ENCODE measurements around the gene GAD2.

The GAD2 gene

GRCh38 chr10:26222563-26222962, 6.0 kb downstream of the GAD2 start:
- DNase-seq (ENCODE audit: low spot score), result no peak

DNA sequence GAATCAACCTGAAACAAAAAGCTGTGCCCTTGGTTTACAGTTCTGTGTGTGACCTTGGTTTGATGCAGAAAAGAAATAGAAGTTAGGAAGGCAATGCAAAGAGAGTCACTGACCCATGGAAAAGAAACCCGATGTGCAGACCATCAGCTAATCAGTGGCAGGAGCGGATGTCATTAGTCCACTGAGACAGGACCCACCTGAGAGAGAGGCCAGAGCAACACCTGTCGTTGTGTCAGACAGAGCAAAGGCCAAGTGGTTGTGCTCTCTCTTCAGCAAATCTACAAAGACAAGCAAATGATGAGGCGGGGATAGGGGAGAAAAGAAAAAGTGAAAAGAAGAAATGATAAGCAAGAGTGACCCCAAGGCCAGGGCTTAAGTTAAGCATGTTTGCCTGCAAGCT, 8.7 kb downstream of the GAD2 start:
- no peak for DNase-seq (ENCODE audit: low spot score)

GRCh38 chr10:26227786-26228185, 11.2 kb downstream of the GAD2 start:
- no peak for DNase-seq (ENCODE audit: low spot score)

DNA sequence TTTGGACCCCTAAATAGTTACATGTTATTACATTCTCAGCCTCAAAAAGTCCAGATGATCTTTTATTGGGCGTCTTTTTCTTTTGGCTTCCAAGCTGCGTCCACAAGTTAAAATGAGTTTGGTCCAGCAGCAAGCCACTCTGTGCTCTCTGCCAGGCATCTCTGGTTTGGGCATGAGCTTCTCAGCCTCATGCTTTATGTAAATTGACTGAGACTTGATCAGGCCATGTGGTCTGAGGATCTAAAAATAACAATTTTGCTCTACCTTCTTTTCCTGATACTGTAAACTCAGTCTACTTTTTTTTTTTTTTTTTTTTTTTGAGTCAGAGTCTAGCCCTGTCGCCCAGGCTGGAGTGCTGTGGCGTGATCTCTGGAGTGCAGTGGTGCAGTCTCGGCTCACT, 15.6 kb downstream of the GAD2 start:
- DNase-seq (ENCODE audit: low spot score), result no peak

DNA sequence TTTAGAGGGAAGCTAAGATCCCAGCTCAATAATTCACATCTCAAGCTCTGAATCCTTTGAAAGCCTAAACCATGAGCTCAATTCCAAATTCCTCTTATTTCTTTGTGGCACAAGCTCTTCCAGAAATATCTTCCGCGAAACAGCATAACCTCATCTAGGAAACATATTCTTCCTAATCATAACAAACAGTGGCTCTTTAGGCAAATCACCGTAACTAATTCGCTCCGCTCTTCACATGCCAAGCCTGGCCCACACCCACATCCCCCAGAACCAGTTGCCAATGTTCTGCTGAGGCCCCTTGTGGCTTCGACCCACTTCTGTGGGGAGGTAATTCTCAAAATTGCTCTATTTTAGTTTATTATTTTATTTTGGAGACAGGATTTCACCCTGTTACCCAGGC, 19.2 kb downstream of the GAD2 start:
- no peak for DNase-seq (ENCODE audit: low spot score)

DNA sequence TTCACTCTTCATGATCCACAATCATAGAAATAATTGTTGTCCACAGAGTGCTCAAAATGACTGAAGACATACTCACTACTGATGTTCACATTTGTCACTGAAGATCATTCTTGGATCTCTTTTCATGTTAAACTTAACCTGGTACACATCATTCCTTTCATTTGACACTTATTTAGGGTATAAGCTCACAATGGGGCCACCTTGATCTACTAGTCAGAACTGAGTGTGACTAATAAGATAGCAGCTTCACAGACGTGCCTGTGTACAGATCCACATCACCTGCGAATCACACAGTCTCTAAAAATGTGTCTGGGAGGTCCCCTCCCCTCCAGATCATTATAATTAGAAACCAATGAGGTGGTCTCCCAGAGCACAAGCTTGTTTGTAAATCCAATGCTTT, 21.8 kb downstream of the GAD2 start:
- no peak for DNase-seq (ENCODE audit: low spot score)

GRCh38 chr10:26242706-26243350, 26.3 kb downstream of the GAD2 start:
- no peak for DNase-seq (ENCODE audit: low spot score)

DNA sequence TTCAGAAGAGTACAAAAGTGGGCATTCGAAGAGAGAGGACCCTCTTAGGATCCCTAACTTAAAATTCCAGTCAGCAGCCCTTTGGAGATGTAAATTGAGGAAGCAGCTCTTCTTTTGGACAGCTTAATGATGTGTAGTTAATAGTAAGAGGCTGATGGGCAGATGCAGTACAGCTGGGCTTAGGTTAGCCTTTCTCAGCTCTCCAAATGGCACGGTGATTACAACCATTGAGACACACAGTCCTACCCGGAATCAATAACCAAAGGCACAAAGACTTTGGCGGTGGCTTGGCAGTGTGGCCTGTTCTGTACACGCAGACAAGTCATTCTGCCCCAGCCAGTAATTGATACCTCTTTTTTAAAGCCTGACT, 26.8 kb downstream of the GAD2 start:
- DNase-seq (ENCODE audit: low spot score), result no peak

GRCh38 chr10:26249681-26250080, 33.1 kb downstream of the GAD2 start:
- DNase-seq (ENCODE audit: low spot score), result no peak

GRCh38 chr10:26251925-26252324, 35.4 kb downstream of the GAD2 start:
- DNase-seq (ENCODE audit: low spot score), result no peak

- DNase-seq (ENCODE audit: low spot score), result no peak
These were observed 38.0 kb downstream of the GAD2 start for GRCh38 chr10:26254616-26255015.

- DNase-seq (ENCODE audit: low spot score), result no peak
These were observed 42.8 kb downstream of the GAD2 start for GRCh38 chr10:26259341-26259740.

DNA sequence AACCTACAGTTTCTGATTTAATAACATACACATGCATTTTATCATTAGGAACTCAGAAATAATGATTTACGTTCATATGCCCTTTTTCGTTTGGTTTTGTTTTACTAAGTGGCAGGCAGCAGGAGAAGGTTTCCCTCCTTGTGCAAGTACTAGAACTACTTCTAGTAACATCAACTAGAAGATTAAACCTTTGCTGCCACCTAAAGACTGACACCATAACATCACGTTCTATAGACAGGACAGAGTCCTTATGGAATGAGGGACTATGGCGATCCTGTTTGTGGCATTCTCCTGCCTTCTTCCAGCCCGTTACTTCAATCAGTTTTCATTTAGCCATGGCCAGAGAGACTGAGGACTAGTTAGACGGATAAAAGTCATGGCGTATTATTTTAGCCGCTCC, 53.2 kb downstream of the GAD2 start:
- peak; percentile 22 for DNase-seq (ENCODE audit: low spot score)

- DNase-seq (ENCODE audit: low spot score), result no peak
These were observed 57.8 kb downstream of the GAD2 start for GRCh38 chr10:26274391-26274790.

GRCh38 chr10:26278295-26278694, 61.7 kb downstream of the GAD2 start:
- DNase-seq (ENCODE audit: low spot score), result no peak

DNA sequence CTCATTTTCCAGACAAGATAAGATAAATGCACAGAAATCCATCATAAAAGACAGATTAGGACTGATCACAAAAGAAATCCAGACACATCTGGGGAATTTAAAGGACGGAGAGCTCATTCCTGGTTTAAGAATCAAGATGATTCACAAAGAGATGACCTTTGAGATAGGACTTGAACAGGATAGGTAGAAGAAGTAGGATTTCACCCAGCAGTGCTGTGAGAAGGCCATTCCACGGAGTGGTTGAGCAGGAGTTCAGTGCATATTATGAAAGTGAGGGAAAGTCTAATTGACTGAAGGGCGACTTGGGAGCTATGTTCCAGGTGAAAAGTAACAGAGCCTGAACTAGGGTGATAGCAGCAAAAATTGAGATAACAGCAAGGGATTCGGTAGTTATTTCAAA, 73.7 kb downstream of the GAD2 start:
- DNase-seq (ENCODE audit: low spot score), result no peak

DNA sequence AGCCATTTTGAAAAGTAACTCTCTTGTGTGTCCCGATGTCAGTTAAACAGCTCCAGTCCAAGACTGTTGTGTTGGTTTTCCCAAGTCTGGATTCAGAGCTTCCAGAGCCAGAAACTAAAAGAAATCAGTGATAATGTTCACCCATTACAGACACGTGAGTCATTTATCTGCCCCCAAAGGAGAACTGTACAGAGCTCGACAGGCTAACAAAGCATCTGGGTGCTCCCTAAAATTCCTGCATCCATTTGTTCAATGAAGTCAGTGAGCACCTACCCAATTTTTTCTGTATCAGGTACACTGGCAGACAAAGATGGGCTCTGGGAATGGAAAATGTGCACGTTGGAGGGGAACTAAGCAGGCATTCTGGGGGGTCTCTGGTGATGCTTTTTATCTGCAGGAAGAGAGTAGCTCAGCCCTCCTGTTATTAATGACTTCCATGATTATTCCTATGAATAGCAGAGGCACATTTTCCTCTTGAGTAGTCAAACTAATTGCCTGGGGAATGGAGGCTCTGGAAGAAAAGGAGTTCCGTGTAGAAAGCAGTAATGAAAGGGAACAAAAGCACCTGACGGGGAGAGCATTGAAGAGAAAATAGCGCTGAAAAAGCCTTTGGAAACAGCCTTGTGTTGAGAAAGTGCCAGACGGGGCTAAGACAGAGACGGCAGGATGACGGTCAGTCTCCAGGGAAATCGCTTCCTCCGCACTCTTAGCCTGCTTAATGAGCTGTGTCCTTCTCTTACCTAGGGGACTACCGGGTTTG, 75.3 kb downstream of the GAD2 start:
- no peak for DNase-seq (ENCODE audit: low spot score)

GRCh38 chr10:26296360-26296759, 79.8 kb downstream of the GAD2 start:
- DNase-seq (ENCODE audit: low spot score), result no peak

DNA sequence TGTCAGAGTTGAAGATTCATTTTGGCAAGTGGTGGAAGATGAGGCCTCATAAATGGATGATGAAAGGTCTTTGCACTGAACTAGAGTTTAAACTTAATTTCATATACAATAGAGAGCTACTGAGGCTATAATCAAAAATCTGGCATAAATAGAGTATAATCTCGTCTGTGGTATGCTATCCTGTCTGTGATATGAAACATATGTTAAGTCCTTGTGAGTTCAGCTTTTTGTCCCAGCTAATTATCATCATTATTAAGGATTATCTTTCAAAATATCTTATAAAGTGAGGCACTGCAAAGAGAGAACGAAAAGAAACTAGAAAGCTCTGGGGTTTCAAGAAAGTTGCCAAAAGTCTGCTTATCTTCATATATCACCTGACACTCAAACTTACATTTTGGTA, 83.4 kb downstream of the GAD2 start:
- DNase-seq (ENCODE audit: low spot score), result no peak

DNA sequence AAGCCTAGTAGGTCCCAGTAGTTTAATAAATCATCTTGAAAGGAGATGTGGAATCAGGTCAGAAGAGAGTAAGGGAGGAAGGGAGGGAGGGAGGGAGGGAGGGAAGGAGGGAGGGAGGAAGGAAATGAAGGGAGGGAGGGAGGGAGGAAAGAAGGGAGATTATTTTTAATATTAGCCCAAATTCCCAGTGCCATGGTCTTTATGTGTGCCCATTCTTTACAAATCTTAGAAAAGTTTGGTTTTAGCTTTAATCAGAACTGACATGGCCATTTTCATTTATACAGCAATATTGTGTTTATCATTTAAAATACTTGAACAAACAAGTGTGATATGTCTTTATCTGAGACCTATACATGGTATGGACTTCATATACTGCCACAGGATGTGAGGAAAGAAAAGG, 86.8 kb downstream of the GAD2 start:
- DNase-seq (ENCODE audit: low spot score), result no peak

DNA sequence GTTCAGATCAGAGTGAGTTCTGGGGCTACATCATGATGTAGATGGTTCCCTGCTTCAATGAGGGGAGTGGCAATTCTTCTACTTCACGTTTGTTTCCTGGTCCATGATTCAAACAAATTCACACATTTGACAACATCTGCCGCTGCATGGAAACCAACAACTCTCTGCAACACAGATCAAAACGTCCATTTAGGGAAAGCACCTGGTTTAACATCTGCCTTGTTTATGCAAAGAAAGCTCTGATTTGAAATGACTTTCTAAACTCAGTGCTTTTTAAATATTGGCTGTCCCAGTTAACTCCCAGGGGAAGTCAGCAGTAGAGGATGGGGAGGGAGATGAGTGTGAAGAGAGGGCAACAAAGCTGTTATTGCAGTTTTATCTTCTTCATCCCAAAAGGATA, 93.8 kb downstream of the GAD2 start:
- DNase-seq (ENCODE audit: low spot score), result no peak

DNA sequence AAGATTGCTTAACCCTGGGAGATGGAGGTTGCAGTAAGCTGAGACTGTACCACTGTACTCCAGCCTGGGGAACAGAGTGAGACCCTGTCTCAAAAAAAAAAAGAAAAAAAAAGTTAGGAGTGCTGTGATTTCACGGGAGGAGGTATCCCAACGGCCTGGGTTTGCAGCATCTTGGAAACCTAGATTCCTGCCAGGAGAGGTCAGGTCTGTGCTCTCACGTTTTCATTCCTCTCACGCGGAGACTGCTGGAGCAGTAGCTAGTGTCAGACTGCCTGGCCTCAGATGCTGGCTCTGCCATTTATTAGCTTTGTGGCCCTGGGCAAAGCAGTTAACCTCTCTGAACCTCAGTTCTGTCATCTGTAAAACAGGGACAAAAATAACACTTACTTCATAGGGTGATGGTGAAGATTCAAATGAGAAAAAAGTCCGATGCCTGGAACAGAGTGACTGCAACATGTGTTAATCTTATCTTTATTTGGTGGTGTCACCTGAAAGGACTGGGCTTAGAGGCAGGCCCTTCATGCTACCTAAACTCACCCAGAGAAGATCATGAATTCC, 94.9 kb downstream of the GAD2 start:
- DNase-seq (ENCODE audit: low spot score), result no peak

- DNase-seq (ENCODE audit: low spot score), result no peak
These were observed 97.9 kb downstream of the GAD2 start for GRCh38 chr10:26314265-26315013.

Measured in AG20443 (cell line).